ENCODE measurements around the gene UQCR11.

UQCR11 gene

GRCh38 chr19:1555487-1556389 is 49.5 kb downstream of the UQCR11 start:
- no peak overlapping the region for H3K4me3 ChIP-seq (ENCODE audit: low read length)

DNA sequence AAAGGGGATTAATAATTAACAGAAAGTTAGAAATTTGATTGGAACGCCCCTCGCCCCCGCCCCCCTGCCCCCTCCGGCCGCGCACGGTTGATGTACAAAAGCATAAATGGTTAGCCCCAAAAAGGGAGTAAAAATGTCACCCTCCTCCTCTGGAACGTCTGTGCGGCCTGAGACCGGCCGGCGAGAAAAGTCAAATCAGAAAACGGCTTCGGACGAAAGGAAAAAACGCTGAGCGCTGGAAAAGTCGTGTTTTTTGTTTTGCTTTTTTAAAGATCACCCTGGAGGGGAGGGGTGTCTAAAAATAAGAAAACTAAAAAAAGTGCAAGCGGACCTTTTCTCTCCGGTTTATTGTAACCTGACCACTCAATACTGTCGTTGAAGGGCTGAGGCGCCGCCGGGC is 50.3 kb downstream of the UQCR11 start:
- DNase-seq (ENCODE audit: low read depth, low spot score): no peak
- H3K4me3 ChIP-seq (ENCODE audit: low read length): no peak overlapping the region

More at GRCh38 chr19:1555487-1556389, 49.5 kb downstream of the UQCR11 start:
- DNase-seq (ENCODE audit: low read depth, low spot score): no peak

GRCh38 chr19:1553415-1553814 is 51.8 kb downstream of the UQCR11 start:
- no peak overlapping the region for H3K4me3 ChIP-seq (ENCODE audit: low read length)
- DNase-seq (ENCODE audit: low read depth, low spot score): no peak

DNA sequence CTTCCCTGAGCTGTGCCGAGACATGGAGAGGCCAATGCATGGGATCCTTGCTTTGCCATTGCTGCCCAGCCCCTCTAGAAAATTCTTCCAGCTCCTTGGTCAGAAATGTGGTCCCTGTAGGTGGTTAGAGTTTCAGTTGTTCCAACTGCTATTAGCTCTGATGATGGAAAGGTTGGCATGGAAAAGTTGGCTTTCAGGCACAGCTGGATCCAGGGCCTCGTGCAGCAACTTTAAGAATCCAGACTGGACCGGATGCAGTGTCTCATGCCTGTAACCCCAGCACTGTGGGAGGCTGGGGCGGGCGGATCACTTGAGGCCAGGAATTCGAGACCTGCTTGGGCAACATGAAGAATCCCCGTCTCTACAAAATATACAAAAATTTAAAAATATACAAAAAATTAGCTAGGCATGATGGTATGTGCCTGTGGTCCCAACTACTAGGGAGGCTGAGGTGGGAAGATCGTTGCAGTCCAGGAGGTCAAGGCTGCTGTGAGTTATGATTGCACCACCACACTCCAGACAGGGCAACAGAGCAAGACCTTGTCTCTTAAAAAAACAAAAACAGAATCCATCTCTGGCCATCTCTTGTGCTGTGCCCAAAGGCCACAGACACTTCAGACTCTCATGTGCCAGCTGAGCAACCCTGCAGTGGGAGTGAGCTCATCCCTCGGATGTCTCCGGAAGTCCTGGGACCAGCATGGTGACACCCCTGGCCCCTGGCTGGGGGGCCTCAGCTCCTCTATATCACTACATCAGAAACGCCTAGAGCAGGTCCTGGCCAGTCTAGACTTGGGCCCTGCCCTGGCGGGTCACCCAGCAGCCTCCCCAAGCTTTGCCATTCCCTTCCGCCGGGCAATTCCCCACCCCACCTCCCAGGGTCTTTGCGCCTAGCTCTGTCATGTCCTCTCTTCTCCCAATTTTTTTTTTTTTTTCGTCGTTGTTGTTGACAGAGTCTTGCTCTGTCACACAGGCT is 53.9 kb downstream of the UQCR11 start:
- DNase-seq (ENCODE audit: low read depth, low spot score): no peak
- no peak overlapping the region for H3K4me3 ChIP-seq (ENCODE audit: low read length)

DNA sequence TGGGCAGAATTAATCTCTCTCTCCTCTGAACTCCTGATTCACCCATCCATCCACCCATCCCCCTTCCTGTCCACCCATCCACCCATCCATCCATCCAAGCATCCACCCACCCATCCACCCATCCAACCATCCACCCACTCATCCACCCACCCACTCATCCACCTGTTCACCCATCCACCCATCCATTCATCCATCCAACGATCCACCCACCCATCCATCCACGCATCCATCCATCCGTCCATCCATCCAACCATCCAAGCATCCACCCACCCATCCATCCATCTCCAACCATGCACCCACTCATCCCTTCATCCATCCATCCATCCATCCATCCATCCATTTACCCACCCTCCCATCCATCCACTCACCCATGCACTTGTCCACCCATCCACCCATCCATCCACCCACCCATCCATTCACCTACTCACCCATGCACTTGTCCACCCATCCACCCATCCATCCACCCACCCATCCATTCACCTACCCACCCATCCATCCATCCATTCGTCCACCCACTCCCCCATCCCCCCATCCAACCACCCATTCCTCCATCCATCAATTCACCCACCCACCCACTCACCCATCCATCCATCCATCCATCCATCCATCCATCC is 55.8 kb downstream of the UQCR11 start:
- H3K4me3 ChIP-seq (ENCODE audit: low read length): no peak overlapping the region
- no peak for DNase-seq (ENCODE audit: low read depth, low spot score)

Measured in Jurkat, Clone E6-1 (cell line).